GM12891 (cell line): Measurements from ENCODE around the gene IRS1.

Experiments
- POLR2A ChIP-seq: IDR thresholded peaks from 2 replicates; pipeline ENCODE4 v1.6.1; 2011; ENCODE audit warnings: low read depth, low read length, control low read depth
- POLR2AphosphoS5 ChIP-seq: IDR thresholded peaks from 2 replicates; pipeline ENCODE4 v1.6.1; 2011; ENCODE audit warnings: low read depth, low read length, control low read depth

DNA sequence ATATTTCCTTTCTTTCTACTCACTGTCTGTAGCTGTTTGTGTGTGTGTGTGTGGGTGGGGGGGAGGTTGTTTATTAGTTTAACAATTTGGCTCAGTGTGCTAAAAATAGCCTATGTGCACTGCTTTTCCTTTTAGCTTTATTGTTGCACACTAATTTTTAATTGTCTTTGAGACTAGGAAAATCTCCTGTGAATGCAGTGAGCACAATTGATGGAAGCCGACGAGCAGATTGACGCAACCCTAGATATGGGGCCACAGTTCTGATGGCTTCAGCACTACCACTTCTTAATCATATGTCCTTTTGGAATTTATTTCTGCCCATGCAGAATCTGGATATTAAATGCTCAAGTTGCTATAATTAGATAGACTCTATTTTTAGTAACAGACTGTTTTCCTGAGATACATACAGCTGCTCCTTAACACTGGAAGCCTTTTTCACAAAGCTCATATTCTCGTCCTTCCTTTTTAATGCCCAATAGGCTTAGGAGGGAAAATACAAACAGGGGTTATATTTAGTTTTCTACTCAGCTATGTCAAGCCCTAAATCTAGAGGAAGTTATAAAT lies 109.1 kb downstream of the IRS1 start:
- TF ChIP-seq POLR2A: no peak
- no peak for TF ChIP-seq POLR2AphosphoS5
